ENCODE measurements around the gene CLIC5. TPM values are rescaled to one million over a fixed set of nuclear protein-coding genes. Genes with fewer than 3 reads are reported as not detected.

CLIC5 gene
- total RNA-seq, 2 donors from 2014 or later, result 1.6 to 3.3 TPM

GRCh38 chr6:46023216-46023915 is 7.7 kb upstream of the CLIC5 start:
- TF ChIP-seq POLR2A (IDR thresholded peaks at IDR 0.05) (no peak), CTCF (IDR thresholded peaks at IDR 0.05) (no peak)
- 35 to 42% methylated on average over 3 of the region's 3 CpGs for WGBS, 2 donors
- Histone ChIP-seq H3K27me3 (no peaks in the 10 kb centered on the region), H3K36me3 (replicated peaks in 1 of 2; ENCODE audit: insufficient read depth in 1 of 2, low read depth in 2 of 2) (no peaks in the 10 kb centered on the region), H3K9me3 (no peaks in the 10 kb centered on the region), H3K27ac (no peak overlapping the region), H3K4me1 (no peaks in the 10 kb centered on the region), H3K4me3 (no peak overlapping the region)
- ATAC-seq (peak; percentile 40), DNase-seq (peak in 1 of 4 donors; percentile 31)
- intact Hi-C loops (cut with DNase I), result no loop called here

GRCh38 chr6:46022106-46022948 is 6.7 kb upstream of the CLIC5 start:
- DNase-seq, result no peak
- Histone ChIP-seq H3K27ac (no peak overlapping the region), H3K36me3 (replicated peaks in 1 of 2; ENCODE audit: insufficient read depth in 1 of 2, low read depth in 2 of 2) (no peaks in the 10 kb centered on the region), H3K4me1 (no peaks in the 10 kb centered on the region), H3K4me3 (no peak overlapping the region), H3K9me3 (no peaks in the 10 kb centered on the region), H3K27me3 (no peaks in the 10 kb centered on the region)
- no peak for TF ChIP-seq POLR2A (IDR thresholded peaks at IDR 0.05)
- no peak for TF ChIP-seq CTCF (IDR thresholded peaks at IDR 0.05)
- WGBS, 2 donors, result 79 to 86% methylated on average over 5 of the region's 5 CpGs
- no peak for ATAC-seq
- intact Hi-C loops (cut with DNase I), result no loop called here

GRCh38 chr6:46017726-46018125 is 2.1 kb upstream of the CLIC5 start:
- Histone ChIP-seq H3K9me3 (no peaks in the 10 kb centered on the region), H3K4me3 (no peak overlapping the region), H3K4me1 (peaks cover 19% of the 10 kb centered on the region), H3K36me3 (replicated peaks in 1 of 2; ENCODE audit: insufficient read depth in 1 of 2, low read depth in 2 of 2) (no peaks in the 10 kb centered on the region), H3K27me3 (peaks cover 0 to 3% of the 10 kb centered on the region in 2 donors), H3K27ac (no peak overlapping the region)
- 64 to 68% methylated on average over 2 of the region's 2 CpGs for WGBS, 2 donors
- DNase-seq, result no peak
- ATAC-seq, result no peak
- TF ChIP-seq CTCF (IDR thresholded peaks at IDR 0.05) (no peak), POLR2A (IDR thresholded peaks at IDR 0.05) (no peak)
- intact Hi-C loops (cut with DNase I), result no loop called here

GRCh38 chr6:46016063-46016608 is 476 bp upstream of the CLIC5 start:
- 33 to 40% methylated on average over 8 of the region's 8 CpGs for WGBS, 2 donors
- intact Hi-C loops (cut with DNase I), result no loop called here
- H3K4me3 ChIP-seq, result peak overlapping the region in 1 of 2 donors; percentile 43
- H3K9me3 ChIP-seq, result no peaks in the 10 kb centered on the region
- H3K27me3 ChIP-seq, result peaks cover 0 to 3% of the 10 kb centered on the region in 2 donors
- H3K27ac ChIP-seq, result no peak overlapping the region
- no peak for DNase-seq
- H3K4me1 ChIP-seq, result peaks cover 19% of the 10 kb centered on the region
- no peaks in the 10 kb centered on the region for H3K36me3 ChIP-seq (replicated peaks in 1 of 2; ENCODE audit: insufficient read depth in 1 of 2, low read depth in 2 of 2)
- no peak for TF ChIP-seq POLR2A (IDR thresholded peaks at IDR 0.05)
- TF ChIP-seq CTCF (IDR thresholded peaks at IDR 0.05), result no peak
- ATAC-seq, result no peak
